ENCODE results near the gene SLC50A1. TPM values are rescaled to one million over a fixed set of nuclear protein-coding genes. Genes with fewer than 3 reads are reported as not detected.
A peak's percentile ranks its signal among the peaks of the same experiment; 100 is the strongest.

Gene SLC50A1
- total RNA-seq, 5 donors from 2014 or later (not counting 1 experiment from before 2014, with no cell fraction given): 20.7 to 34.9 (median 30.8) TPM

- Mint-ChIP-seq H3K27ac (peak overlapping the region; percentile 28 to 81), H3K9me3 (no peaks in the 10 kb centered on the region), H3K4me3 (no peak overlapping the region), H3K27me3 (no peaks in the 10 kb centered on the region), H3K36me3 (peaks cover 11% of the 10 kb centered on the region), H3K4me1 (peaks cover 6 to 7% (median 7%) of the 10 kb centered on the region in 3 donors)
- ChIA-PET POLR2A (no interaction called here), CTCF (no interaction called here)
- ATAC-seq (replicated peaks in 1 of 4) (no peak), DNase-seq (no peak)
- Histone ChIP-seq H3K9me3 (no peaks in the 10 kb centered on the region), H3K27ac (ENCODE audit: low read length) (no peak overlapping the region), H3K36me3 (ENCODE audit: control insufficient read depth in 2 of 2, extremely low read depth in 1 of 2, insufficient read depth in 1 of 2, low read length in 1 of 2) (no peaks in the 10 kb centered on the region), H3K4me3 (ENCODE audit: control insufficient read depth in 1 of 2, extremely low read depth in 1 of 2, low read length in 1 of 2) (no peak overlapping the region), H3K4me1 (ENCODE audit: control insufficient read depth in 1 of 2, extremely low read depth in 1 of 2, insufficient read depth in 2 of 2, low read length in 2 of 2) (peaks cover 0 to 1% of the 10 kb centered on the region in 2 experiments), H3K27me3 (replicated peaks in 1 of 2; ENCODE audit: control insufficient read depth in 2 of 2, extremely low read depth in 1 of 2, insufficient read depth in 2 of 2, low read length in 1 of 2) (no peaks in the 10 kb centered on the region)
- WGBS (ENCODE audit: insufficient coverage): 86% methylated on average over 14 of the region's 14 CpGs
Measured at GRCh38 chr1:155186794-155187455, 51.3 kb downstream of the SLC50A1 start.

- Mint-ChIP-seq H3K27ac (peak overlapping the region; percentile 4 to 28), H3K36me3 (peaks cover 7% of the 10 kb centered on the region), H3K4me1 (peaks cover 11 to 12% (median 12%) of the 10 kb centered on the region in 3 donors), H3K9me3 (no peaks in the 10 kb centered on the region), H3K4me3 (peak overlapping the region in 1 of 3 donors; percentile 52), H3K27me3 (no peaks in the 10 kb centered on the region)
- Histone ChIP-seq H3K27me3 (replicated peaks in 1 of 2; ENCODE audit: control insufficient read depth in 2 of 2, extremely low read depth in 1 of 2, insufficient read depth in 2 of 2, low read length in 1 of 2) (no peaks in the 10 kb centered on the region), H3K4me1 (ENCODE audit: control insufficient read depth in 1 of 2, extremely low read depth in 1 of 2, insufficient read depth in 2 of 2, low read length in 2 of 2) (peaks cover 0 to 7% of the 10 kb centered on the region in 2 experiments), H3K4me3 (ENCODE audit: control insufficient read depth in 1 of 2, extremely low read depth in 1 of 2, low read length in 1 of 2) (no peak overlapping the region), H3K27ac (ENCODE audit: low read length) (no peak overlapping the region), H3K36me3 (ENCODE audit: control insufficient read depth in 2 of 2, extremely low read depth in 1 of 2, insufficient read depth in 1 of 2, low read length in 1 of 2) (no peaks in the 10 kb centered on the region), H3K9me3 (no peaks in the 10 kb centered on the region)
- no peak for DNase-seq
- 92% methylated on average over 13 of the region's 16 CpGs for WGBS (ENCODE audit: insufficient coverage)
- ATAC-seq (replicated peaks in 1 of 4): peak in 1 of 4 experiments; percentile 32
- ChIA-PET POLR2A (no interaction called here), CTCF (no interaction called here)
Measured at GRCh38 chr1:155187456-155187891, 51.8 kb downstream of the SLC50A1 start.

- Histone ChIP-seq H3K36me3 (ENCODE audit: control insufficient read depth in 2 of 2, extremely low read depth in 1 of 2, insufficient read depth in 1 of 2, low read length in 1 of 2) (no peaks in the 10 kb centered on the region), H3K4me1 (ENCODE audit: control insufficient read depth in 1 of 2, extremely low read depth in 1 of 2, insufficient read depth in 2 of 2, low read length in 2 of 2) (peaks cover 3 to 15% of the 10 kb centered on the region in 2 experiments), H3K9me3 (no peaks in the 10 kb centered on the region), H3K27me3 (replicated peaks in 1 of 2; ENCODE audit: control insufficient read depth in 2 of 2, extremely low read depth in 1 of 2, insufficient read depth in 2 of 2, low read length in 1 of 2) (no peaks in the 10 kb centered on the region), H3K4me3 (ENCODE audit: control insufficient read depth in 1 of 2, extremely low read depth in 1 of 2, low read length in 1 of 2) (no peak overlapping the region), H3K27ac (ENCODE audit: low read length) (no peak overlapping the region)
- peak overlapping the region in 1 of 3 donors; percentile 52 for H3K4me3 Mint-ChIP-seq
- no peaks in the 10 kb centered on the region for H3K27me3 Mint-ChIP-seq
- no peaks in the 10 kb centered on the region for H3K9me3 Mint-ChIP-seq
- H3K36me3 Mint-ChIP-seq: peaks cover 5% of the 10 kb centered on the region
- 92% methylated on average over 8 of the region's 14 CpGs for WGBS (ENCODE audit: insufficient coverage)
- ATAC-seq (replicated peaks in 1 of 4) (no peak), DNase-seq (no peak)
- ChIA-PET CTCF (no interaction called here), POLR2A (no interaction called here)
- H3K27ac Mint-ChIP-seq: peak overlapping the region; percentile 76 to 79
- H3K4me1 Mint-ChIP-seq: peaks cover 16 to 18% (median 17%) of the 10 kb centered on the region in 3 donors
Measured at GRCh38 chr1:155188268-155188667, 52.6 kb downstream of the SLC50A1 start.

Other genes with a start within 250 kb of the SLC50A1 start
- 10 to 100 TPM; 12.6 to 24.9 (median 22.4) TPM for gene PMVK, start 199.1 kb upstream of the SLC50A1 start, total RNA-seq
- 100 to 1,000 TPM; 299 to 450 (median 328) TPM for gene PBXIP1, start 179.8 kb upstream of the SLC50A1 start, total RNA-seq
- 10 to 100 TPM; 36.0 to 70.8 (median 68.5) TPM for gene PYGO2, start 174.1 kb upstream of the SLC50A1 start, total RNA-seq
- 10 to 100 TPM; 61.3 to 88.2 (median 76.8) TPM for gene SHC1, start 165.1 kb upstream of the SLC50A1 start, total RNA-seq
- gene CKS1B, start 161.2 kb upstream of the SLC50A1 start, total RNA-seq: 10 to 100 TPM in 4 of 5 donors, 1 to 10 TPM in 1; 7.9 to 11.8 (median 10.3) TPM
- 10 to 100 TPM; 32.8 to 64.3 (median 53.4) TPM for gene FLAD1, start 152.5 kb upstream of the SLC50A1 start, total RNA-seq
- 1 to 10 TPM in 3 of 5 donors, not detected in 2; 1.3 to 3.0 (median 1.6) TPM for gene LENEP, start 142.3 kb upstream of the SLC50A1 start, total RNA-seq
- 10 to 100 TPM; 39.6 to 68.4 (median 51.7) TPM for gene ZBTB7B, start 133.1 kb upstream of the SLC50A1 start, total RNA-seq
- 1 to 10 TPM; 1.1 to 2.6 (median 1.6) TPM for gene DCST2, start 102.1 kb upstream of the SLC50A1 start, total RNA-seq
- gene DCST1, start 102.0 kb upstream of the SLC50A1 start, total RNA-seq: under 1 TPM in 3 of 5 donors, not detected in 2; 0.30 to 0.58 (median 0.54) TPM
- 10 to 100 TPM; 17.3 to 53.0 (median 37.2) TPM for gene ADAM15, start 84.5 kb upstream of the SLC50A1 start, total RNA-seq
- gene EFNA4, start 72.1 kb upstream of the SLC50A1 start, total RNA-seq: 1 to 10 TPM; 3.1 to 7.8 (median 6.6) TPM
- 1 to 10 TPM in 3 of 5 donors, under 1 TPM in 1, not detected in 1; 0.68 to 2.6 (median 2.3) TPM for gene EFNA3, start 57.0 kb upstream of the SLC50A1 start, total RNA-seq
- gene EFNA1, start 8.0 kb upstream of the SLC50A1 start, total RNA-seq: 1 to 10 TPM; 1.6 to 8.4 (median 5.1) TPM
- gene DPM3, start 4.7 kb downstream of the SLC50A1 start, total RNA-seq: 10 to 100 TPM; 26.9 to 70.7 (median 64.5) TPM
- gene KRTCAP2, start 37.5 kb downstream of the SLC50A1 start, total RNA-seq: 100 to 1,000 TPM in 4 of 5 donors, 10 to 100 TPM in 1; 93.6 to 150 (median 138) TPM
- gene TRIM46, start 38.0 kb downstream of the SLC50A1 start, total RNA-seq: 10 to 100 TPM in 2 of 5 donors, 1 to 10 TPM in 3; 5.1 to 12.2 (median 9.8) TPM
- 10 to 100 TPM; 24.1 to 43.9 (median 34.0) TPM for gene THBS3, start 72.0 kb downstream of the SLC50A1 start, total RNA-seq
- gene MTX1, start 72.8 kb downstream of the SLC50A1 start, total RNA-seq: 10 to 100 TPM; 20.4 to 28.4 (median 25.1) TPM
- 10 to 100 TPM; 10.2 to 17.3 (median 15.5) TPM for gene ENTREP3, start 119.6 kb downstream of the SLC50A1 start, total RNA-seq
- 100 to 1,000 TPM in 2 of 5 donors, 10 to 100 TPM in 3; 54.7 to 101 (median 97.4) TPM for gene SCAMP3, start 126.5 kb downstream of the SLC50A1 start, total RNA-seq
- gene CLK2, start 137.7 kb downstream of the SLC50A1 start, total RNA-seq: 100 to 1,000 TPM in 3 of 5 donors, 10 to 100 TPM in 2; 76.4 to 123 (median 110) TPM
- 1 to 10 TPM; 1.7 to 4.1 (median 4.0) TPM for gene HCN3, start 141.6 kb downstream of the SLC50A1 start, total RNA-seq
- gene PKLR, start 165.6 kb downstream of the SLC50A1 start, total RNA-seq: under 1 TPM in 2 of 5 donors, not detected in 3; 0.23 TPM
- 100 to 1,000 TPM in 1 of 5 donors, 10 to 100 TPM in 4; 66.7 to 100 (median 93.0) TPM for gene FDPS, start 173.0 kb downstream of the SLC50A1 start, total RNA-seq
- 10 to 100 TPM; 14.4 to 25.2 (median 22.9) TPM for gene RUSC1, start 185.0 kb downstream of the SLC50A1 start, total RNA-seq